MV-4-11 (cell line): ENCODE results near the gene COPS7A.

ENCODE experiments used
- DNase-seq: peaks from one replicate; lab custom pipeline; 2025; lab: John Stamatoyannopoulos, UW

COPS7A gene

GRCh38 chr12:6723607-6724408 lies at the start of gene COPS7A:
Gene COPS7A (plus strand): TSS chr12:6724046. CDS start chr12:6724657, 611 bp downstream.
- DNase-seq: peak; percentile 99

- DNase-seq: no peak
Observed at GRCh38 chr12:6676962-6677361, 46.9 kb upstream of the COPS7A start.

- DNase-seq: peak; percentile 48
Observed at GRCh38 chr12:6684609-6685008, 39.2 kb upstream of the COPS7A start.

- no peak for DNase-seq
Observed at GRCh38 chr12:6685814-6686213, 38.0 kb upstream of the COPS7A start.

GRCh38 chr12:6688543-6688998 lies 35.3 kb upstream of the COPS7A start:
- peak; percentile 32 for DNase-seq

- peak; percentile 100 for DNase-seq
Observed at GRCh38 chr12:6688999-6689882, 34.6 kb upstream of the COPS7A start, which contains the start of gene ZNF384. Gene ZNF384 (minus strand): TSS chr12:6689375. CDS start chr12:6679520, 9,855 bp downstream.

- DNase-seq: no peak
Observed at GRCh38 chr12:6691473-6691872, 32.4 kb upstream of the COPS7A start.

GRCh38 chr12:6692888-6693287 lies 31.0 kb upstream of the COPS7A start:
- DNase-seq: no peak

GRCh38 chr12:6693832-6694355 lies 30.0 kb upstream of the COPS7A start:
- DNase-seq: no peak

GRCh38 chr12:6694701-6695100 lies 29.1 kb upstream of the COPS7A start:
- no peak for DNase-seq

- no peak for DNase-seq
Observed at GRCh38 chr12:6695313-6696045, 28.4 kb upstream of the COPS7A start.

- DNase-seq: peak; percentile 63
Observed at GRCh38 chr12:6696690-6697583, 26.9 kb upstream of the COPS7A start.

GRCh38 chr12:6697584-6698351 lies 26.1 kb upstream of the COPS7A start:
- no peak for DNase-seq

GRCh38 chr12:6698352-6699046 lies 25.3 kb upstream of the COPS7A start:
- no peak for DNase-seq

GRCh38 chr12:6699259-6699988 lies 24.4 kb upstream of the COPS7A start:
- no peak for DNase-seq

- DNase-seq: no peak
Observed at GRCh38 chr12:6699989-6700645, 23.7 kb upstream of the COPS7A start.

GRCh38 chr12:6700646-6701051 lies 23.2 kb upstream of the COPS7A start, which contains the start of gene PIANP:
Gene PIANP (minus strand): TSS chr12:6700815. CDS start chr12:6698061, 2,754 bp downstream.
- no peak for DNase-seq
